MCF 10A (cell line): ENCODE measurements around the gene PPP1R1B. TPM values are rescaled to one million over a fixed set of nuclear protein-coding genes. Genes with fewer than 3 reads are reported as not detected.
A peak's percentile ranks its signal among the peaks of the same experiment; 100 is the strongest.

Experiments used
- BruUV-seq: library from RNA; stranded (reverse); fragments of 400-500 nt; replicated peaks from 2 replicates; lab custom pipeline; 2021; lab: Mats Ljungman, UMichigan
- CTCF ChIA-PET: fragments of 300-600 bp; sonication (Branson Sonifier 250); formaldehyde crosslinking; extraction: SDS; loops from one replicate; lab custom pipeline; 2021; ENCODE audit warnings: antibody characterized with exemption, inconsistent platforms; lab: Yijun Ruan, JAX
- POLR2A ChIA-PET: fragments of 300-600, 350-650 bp; sonication (Branson Sonifier 250); formaldehyde crosslinking; extraction: SDS; loops from one replicate; lab custom pipeline; 2020; ENCODE audit warnings: antibody characterized with exemption, inconsistent platforms; lab: Yijun Ruan, JAX
- DNase-seq: peaks from one replicate; pipeline ENCODE4 v3.0.0-alpha.2; 2018; ENCODE audit not compliant: unreplicated experiment
- H3K27ac Mint-ChIP-seq: one replicate; pipeline ENCODE4 v1.8.0; 2022; ENCODE audit warnings: mild to moderate bottlenecking, low read depth, mixed read lengths; ENCODE audit not compliant: unreplicated experiment
- H3K27me3 Mint-ChIP-seq: one replicate; pipeline ENCODE4 v1.8.0; 2022; ENCODE audit warnings: mixed read lengths; ENCODE audit not compliant: insufficient read depth, unreplicated experiment
- H3K36me3 Mint-ChIP-seq: one replicate; pipeline ENCODE4 v1.8.0; 2022; ENCODE audit warnings: mild to moderate bottlenecking, moderate library complexity, mixed read lengths; ENCODE audit not compliant: insufficient read depth, unreplicated experiment
- H3K4me1 Mint-ChIP-seq: one replicate; pipeline ENCODE4 v1.8.0; 2022; ENCODE audit warnings: mixed read lengths; ENCODE audit not compliant: insufficient read depth, unreplicated experiment
- H3K4me3 Mint-ChIP-seq: one replicate; pipeline ENCODE4 v1.8.0; 2022; ENCODE audit warnings: mild to moderate bottlenecking, moderate library complexity, mixed read lengths; ENCODE audit not compliant: unreplicated experiment
- H3K9me3 Mint-ChIP-seq: one replicate; pipeline ENCODE4 v1.8.0; 2022; ENCODE audit warnings: mixed read lengths; ENCODE audit not compliant: unreplicated experiment
- CTCF ChIP-seq: fragments of 200-600 bp; IDR thresholded peaks from one replicate; pipeline ENCODE4 v1.8.0; 2022; ENCODE audit warnings: antibody characterized with exemption, mild to moderate bottlenecking; ENCODE audit not compliant: unreplicated experiment
- intact Hi-C: fragments of 100-400 bp; cut with micrococcal nuclease; formaldehyde crosslinking; loops from 2 replicates; pipeline ENCODE4 v1.14.1; 2022
- total RNA-seq: library from RNA; stranded (reverse); gene quantifications from 2 replicates; pipeline ENCODE4 v1.2.3, GENCODE V29; 2022

PPP1R1B gene
- total RNA-seq, 1 experiment from 2014 or later = not detected

- POLR2A ChIA-PET = interaction anchor here (0.6 kb wide), 1 partner anchor 156 kb away, joined by 4 read pairs; no protein-coding TSS in a partner anchor
- no TSS peak for BruUV-seq
- CTCF ChIA-PET = interaction anchor here (1.0 to 9.2 kb wide), 8 partner anchors 11 to 146 kb away, joined by 3 to 146 read pairs (median 4); partner anchors contain the start of gene STARD3
- TF ChIP-seq CTCF = no peak
- Mint-ChIP-seq H3K27me3 (peaks cover 15% of the 10 kb centered on the region), H3K36me3 (no peaks in the 10 kb centered on the region), H3K27ac (no peak overlapping the region), H3K9me3 (no peaks in the 10 kb centered on the region), H3K4me3 (no peak overlapping the region), H3K4me1 (peaks cover 3% of the 10 kb centered on the region)
- no peak for DNase-seq
- intact Hi-C loops = loop anchor here (5.0 kb wide), 1 partner anchor 113 kb away; the partner anchor contains the start of gene GRB7
These were observed 2.4 kb upstream of the PPP1R1B start for GRCh38 chr17:39624313-39624712.

- H3K4me1 Mint-ChIP-seq = peaks cover 3% of the 10 kb centered on the region
- BruUV-seq = no TSS peak
- H3K4me3 Mint-ChIP-seq = no peak overlapping the region
- CTCF ChIA-PET = interaction anchor here (0.6 to 9.2 kb wide), 5 partner anchors 10 to 150 kb away, joined by 3 to 146 read pairs (median 5); partner anchors contain the start of gene STARD3
- peak overlapping the region; percentile 49 for H3K27ac Mint-ChIP-seq
- intact Hi-C loops = no loop called here
- POLR2A ChIA-PET = interaction anchor here (0.6 to 1.2 kb wide), 4 partner anchors 9 to 130 kb away, joined by 3 to 4 read pairs (median 4); no protein-coding TSS in a partner anchor
- DNase-seq = no peak
- H3K9me3 Mint-ChIP-seq = no peaks in the 10 kb centered on the region
- TF ChIP-seq CTCF = no peak
- H3K27me3 Mint-ChIP-seq = peaks cover 16% of the 10 kb centered on the region
- no peaks in the 10 kb centered on the region for H3K36me3 Mint-ChIP-seq
These were observed 1.5 kb upstream of the PPP1R1B start for GRCh38 chr17:39625198-39625785.

- intact Hi-C loops = no loop called here
- CTCF ChIA-PET = interaction anchor here (0.8 kb wide), 1 partner anchor 51 kb away, joined by 3 read pairs; no protein-coding TSS in a partner anchor
- Mint-ChIP-seq H3K27me3 (peaks cover 35% of the 10 kb centered on the region), H3K9me3 (no peaks in the 10 kb centered on the region), H3K27ac (no peak overlapping the region), H3K36me3 (no peaks in the 10 kb centered on the region), H3K4me3 (no peak overlapping the region), H3K4me1 (peaks cover 3% of the 10 kb centered on the region)
- no peak for DNase-seq
- no TSS peak for BruUV-seq
- TF ChIP-seq CTCF = no peak
- POLR2A ChIA-PET = interaction anchor here (1.1 kb wide), 1 partner anchor 112 kb away, joined by 4 read pairs; no protein-coding TSS in a partner anchor
These were observed 427 bp downstream of the PPP1R1B start for GRCh38 chr17:39627047-39627711.
